Stimulated activated naive B cell treated with anti-CD40 and anti-IgM and Interleukin-4, amounts not matched to agents 10 μg/mL and 1 μg/mL and 100 μg/mL, for 72 hours (primary cell): ENCODE measurements around the gene LMBRD2.

Source experiments
- ATAC-seq, 2 donors: fragments of 150-1000 bp; cut with Tn5 transposase; replicated peaks; 2 replicates each; pipeline ENCODE4 v1.10.0; 2021; ENCODE audit warnings: moderate library complexity in 1 of 2
- DNase-seq: peaks from one replicate; pipeline ENCODE4 v3.0.0; 2021
- H3K27ac Mint-ChIP-seq: one replicate; pipeline ENCODE4 v1.8.0; 2022; ENCODE audit warnings: mild to moderate bottlenecking, mixed read lengths
- H3K27me3 Mint-ChIP-seq, 2 donors: one replicate each; pipeline ENCODE4 v1.8.0; 2022; ENCODE audit warnings: mixed read lengths in 2 of 2
- H3K36me3 Mint-ChIP-seq, 2 donors: one replicate each; pipeline ENCODE4 v1.8.0; 2022; ENCODE audit warnings: mixed read lengths in 2 of 2, mild to moderate bottlenecking in 1 of 2
- H3K4me1 Mint-ChIP-seq, 2 donors: one replicate each; pipeline ENCODE4 v1.8.0; 2022; ENCODE audit warnings: mixed read lengths in 2 of 2, mild to moderate bottlenecking in 1 of 2
- H3K4me3 Mint-ChIP-seq, 2 donors: one replicate each; pipeline ENCODE4 v1.8.0; 2022; ENCODE audit warnings: mild to moderate bottlenecking in 2 of 2, mixed read lengths in 2 of 2, moderate library complexity in 1 of 2
- H3K9me3 Mint-ChIP-seq, 2 donors: one replicate each; pipeline ENCODE4 v1.8.0; 2022; ENCODE audit warnings: mixed read lengths in 2 of 2, mild to moderate bottlenecking in 1 of 2

The LMBRD2 gene

DNA sequence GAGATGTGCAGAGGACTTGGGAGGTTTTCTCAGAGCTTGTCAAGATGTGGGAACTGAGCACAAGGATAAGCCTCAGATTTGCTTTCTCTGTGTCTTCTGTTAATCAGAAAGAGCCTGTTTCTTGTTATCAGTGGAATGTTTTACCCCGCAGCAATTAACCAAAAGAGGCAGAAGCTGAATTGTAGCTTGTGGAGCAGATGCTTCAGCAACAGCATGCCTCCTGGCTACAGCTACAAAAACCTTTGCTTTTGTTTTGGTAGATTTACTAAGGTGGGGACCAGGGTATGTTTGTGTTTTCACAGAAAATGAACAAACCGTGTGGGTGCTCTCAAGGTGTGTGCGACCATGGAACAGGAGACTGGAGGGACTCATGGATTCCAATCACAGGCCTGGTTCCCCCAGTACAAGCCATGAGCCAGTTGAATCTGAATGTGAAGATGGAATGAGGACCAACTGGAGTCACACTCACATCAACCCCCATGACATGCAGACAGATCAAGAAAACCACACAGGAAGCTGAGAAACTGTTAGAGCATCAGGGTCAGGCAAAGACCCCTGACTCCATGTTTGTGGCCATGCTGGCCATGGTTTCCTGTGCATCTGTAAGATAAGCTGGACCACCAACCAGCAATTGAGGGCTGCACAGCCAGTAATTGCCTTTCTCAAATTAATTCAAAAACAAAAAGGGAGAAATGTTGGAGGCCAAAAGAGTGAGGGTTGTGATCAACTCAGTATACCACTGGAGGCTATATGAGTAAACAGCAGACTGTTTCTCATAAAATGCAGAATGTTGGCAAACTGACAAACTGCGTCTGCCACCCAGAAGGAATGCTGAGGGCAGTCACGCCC, 91.9 kb downstream of the LMBRD2 start:
- ATAC-seq (no peak), DNase-seq (no peak)
- Mint-ChIP-seq H3K4me1 (no peaks in the 10 kb centered on the region), H3K4me3 (no peak overlapping the region), H3K27me3 (peaks cover under 1 to 5% of the 10 kb centered on the region in 2 donors), H3K27ac (no peak overlapping the region), H3K36me3 (no peaks in the 10 kb centered on the region), H3K9me3 (no peaks in the 10 kb centered on the region)

DNA sequence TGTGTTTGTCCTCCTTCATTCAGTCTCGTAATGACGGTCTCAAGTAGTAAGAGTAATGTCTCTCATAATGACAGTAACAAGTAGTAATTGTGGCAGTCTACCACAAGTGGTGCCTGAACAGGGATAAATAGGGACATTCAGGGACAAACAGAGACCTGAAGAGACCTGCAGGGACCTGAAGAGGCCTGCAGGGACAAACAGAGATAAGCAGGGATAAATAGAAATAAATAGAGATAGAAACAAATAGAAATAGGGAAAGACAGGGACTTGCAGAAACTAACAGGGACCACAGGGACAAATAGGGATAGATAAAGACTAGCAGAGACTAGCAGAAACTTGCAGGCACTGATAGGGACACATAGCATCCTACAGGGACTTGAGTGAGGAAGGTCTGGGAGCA, 92.9 kb downstream of the LMBRD2 start:
- H3K36me3 Mint-ChIP-seq: no peaks in the 10 kb centered on the region
- no peaks in the 10 kb centered on the region for H3K27me3 Mint-ChIP-seq
- no peak overlapping the region for H3K4me3 Mint-ChIP-seq
- no peak for ATAC-seq
- DNase-seq: no peak
- no peaks in the 10 kb centered on the region for H3K9me3 Mint-ChIP-seq
- H3K27ac Mint-ChIP-seq: no peak overlapping the region
- H3K4me1 Mint-ChIP-seq: no peaks in the 10 kb centered on the region

DNA sequence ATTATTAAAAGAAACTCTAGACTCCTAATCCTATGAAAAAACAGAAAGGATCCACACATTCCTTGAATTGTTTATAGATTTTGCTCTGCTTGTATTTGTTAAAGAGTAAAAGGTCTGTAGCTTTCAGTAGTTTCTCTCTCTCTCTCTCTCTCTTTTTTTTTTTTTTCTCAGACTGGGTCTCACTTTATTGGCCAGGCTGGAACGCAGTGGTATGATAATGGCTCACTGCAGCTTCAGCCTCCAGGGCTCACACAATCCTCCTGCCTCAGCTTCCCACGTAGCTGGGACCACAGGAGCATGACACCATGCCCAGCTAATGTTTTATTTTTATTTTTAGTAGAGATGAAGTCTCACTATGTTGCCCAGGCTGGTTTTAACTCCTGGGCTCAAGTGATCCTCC, 94.3 kb downstream of the LMBRD2 start:
- no peaks in the 10 kb centered on the region for H3K4me1 Mint-ChIP-seq
- no peak overlapping the region for H3K27ac Mint-ChIP-seq
- ATAC-seq (no peak), DNase-seq (no peak)
- H3K4me3 Mint-ChIP-seq: no peak overlapping the region
- no peaks in the 10 kb centered on the region for H3K27me3 Mint-ChIP-seq
- H3K9me3 Mint-ChIP-seq: no peaks in the 10 kb centered on the region
- no peaks in the 10 kb centered on the region for H3K36me3 Mint-ChIP-seq

DNA sequence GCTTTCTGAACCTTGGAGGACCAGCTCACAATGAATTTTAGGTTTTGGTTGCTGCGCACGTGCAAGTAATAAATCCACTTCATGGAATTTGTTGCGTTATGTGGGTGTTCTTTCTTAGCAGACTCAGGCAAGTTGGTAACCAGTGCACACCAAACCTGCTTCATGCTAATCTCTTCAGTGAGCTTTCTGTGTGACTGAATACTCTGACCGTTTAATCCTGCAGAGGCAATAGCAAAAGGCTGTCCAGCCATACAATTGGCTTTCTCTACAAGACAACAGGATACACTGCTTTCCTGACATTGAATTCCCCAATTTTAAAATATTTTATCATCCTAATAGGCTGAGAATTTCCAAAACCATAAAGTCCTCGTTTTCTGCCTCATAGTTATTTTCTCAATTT, 95.3 kb downstream of the LMBRD2 start:
- no peak overlapping the region for H3K4me3 Mint-ChIP-seq
- H3K9me3 Mint-ChIP-seq: no peaks in the 10 kb centered on the region
- no peaks in the 10 kb centered on the region for H3K4me1 Mint-ChIP-seq
- no peak for ATAC-seq
- no peak for DNase-seq
- no peaks in the 10 kb centered on the region for H3K27me3 Mint-ChIP-seq
- no peak overlapping the region for H3K27ac Mint-ChIP-seq
- no peaks in the 10 kb centered on the region for H3K36me3 Mint-ChIP-seq

DNA sequence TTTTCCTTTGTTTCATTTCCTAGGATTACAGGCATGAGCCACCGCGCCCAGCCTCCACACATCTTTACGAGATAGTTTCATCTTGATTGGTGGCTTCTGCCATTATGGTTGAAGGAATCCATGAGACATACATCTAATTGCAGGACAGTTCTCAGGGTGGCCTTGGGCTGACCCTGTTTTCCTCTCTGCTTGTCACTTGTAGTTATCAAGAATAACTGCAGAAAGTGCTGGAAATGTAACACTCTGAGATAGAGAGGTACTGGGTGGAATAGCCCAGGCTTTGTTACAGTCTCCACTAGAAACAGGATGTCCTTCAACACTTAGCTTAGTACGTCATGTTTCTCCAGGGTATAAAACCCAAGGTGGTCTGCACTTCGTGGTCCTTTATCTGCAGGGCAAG, 95.7 kb downstream of the LMBRD2 start:
- no peak for ATAC-seq
- Mint-ChIP-seq H3K27ac (no peak overlapping the region), H3K4me3 (no peak overlapping the region), H3K36me3 (no peaks in the 10 kb centered on the region), H3K9me3 (no peaks in the 10 kb centered on the region), H3K4me1 (no peaks in the 10 kb centered on the region), H3K27me3 (no peaks in the 10 kb centered on the region)
- no peak for DNase-seq

DNA sequence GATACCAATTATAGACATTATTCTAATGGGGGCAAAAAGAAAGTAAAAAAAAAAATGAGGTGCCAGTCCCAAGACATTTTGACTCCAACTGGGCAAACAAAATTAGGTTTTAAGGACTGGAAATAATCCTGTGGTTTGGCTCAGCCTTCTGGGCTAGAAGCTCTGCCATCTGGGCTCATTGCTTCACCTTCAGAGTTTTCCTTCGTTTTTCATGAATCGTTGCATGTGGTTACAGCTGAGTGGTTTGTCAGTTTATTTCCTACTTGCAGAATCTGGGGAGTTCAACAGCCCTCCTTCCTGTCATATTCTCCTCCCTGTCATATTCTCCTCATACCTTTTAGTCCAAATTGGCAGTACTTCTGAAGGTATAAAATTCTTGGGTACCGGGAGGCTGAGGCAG, 97.0 kb downstream of the LMBRD2 start:
- Mint-ChIP-seq H3K27me3 (no peaks in the 10 kb centered on the region), H3K4me3 (no peak overlapping the region), H3K9me3 (no peaks in the 10 kb centered on the region), H3K4me1 (no peaks in the 10 kb centered on the region), H3K27ac (no peak overlapping the region), H3K36me3 (no peaks in the 10 kb centered on the region)
- no peak for DNase-seq
- no peak for ATAC-seq

DNA sequence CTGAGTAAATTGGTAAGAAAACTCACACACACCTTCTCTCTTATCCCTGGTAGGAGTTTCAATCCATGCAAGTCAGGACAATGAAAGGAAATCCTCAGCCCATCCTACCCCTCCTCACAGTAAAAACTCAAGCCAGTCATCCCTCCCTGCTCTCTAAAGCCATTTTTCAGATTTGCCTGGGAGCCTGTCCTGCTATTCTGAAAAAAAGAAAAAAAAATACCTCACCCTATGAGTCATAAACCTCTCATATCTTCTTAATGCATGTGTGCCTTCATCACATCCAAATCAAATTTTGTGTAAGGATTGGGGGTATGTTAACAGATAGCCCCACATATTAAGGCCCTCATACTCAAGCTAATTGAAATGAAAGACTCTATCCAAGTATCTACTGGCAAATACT, 99.1 kb downstream of the LMBRD2 start:
- Mint-ChIP-seq H3K27ac (no peak overlapping the region), H3K9me3 (no peaks in the 10 kb centered on the region), H3K4me3 (no peak overlapping the region), H3K36me3 (no peaks in the 10 kb centered on the region), H3K27me3 (no peaks in the 10 kb centered on the region), H3K4me1 (no peaks in the 10 kb centered on the region)
- ATAC-seq (no peak), DNase-seq (no peak)

DNA sequence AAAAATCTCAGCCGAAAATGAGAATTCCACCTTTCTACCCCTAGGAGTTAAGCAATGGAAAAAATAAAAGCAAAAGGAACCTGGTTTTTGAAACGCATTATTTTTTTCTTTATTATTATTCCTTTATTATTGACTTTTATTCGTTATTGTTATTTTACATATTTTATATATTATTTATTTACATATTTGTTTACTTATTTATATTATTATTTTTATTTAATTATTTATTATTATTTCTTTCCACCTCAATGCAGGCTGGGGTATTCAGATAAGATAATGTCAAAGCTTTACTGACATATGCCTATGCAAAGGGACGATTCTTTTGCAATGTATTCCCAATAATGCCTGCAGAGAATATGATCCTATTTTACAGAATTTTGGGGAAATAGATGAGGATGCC, 101.7 kb downstream of the LMBRD2 start:
- H3K27me3 Mint-ChIP-seq: no peaks in the 10 kb centered on the region
- no peak overlapping the region for H3K4me3 Mint-ChIP-seq
- H3K27ac Mint-ChIP-seq: no peak overlapping the region
- no peaks in the 10 kb centered on the region for H3K4me1 Mint-ChIP-seq
- ATAC-seq (no peak), DNase-seq (no peak)
- H3K36me3 Mint-ChIP-seq: no peaks in the 10 kb centered on the region
- no peaks in the 10 kb centered on the region for H3K9me3 Mint-ChIP-seq
